Measurements from ENCODE around the gene SCAPER.

SCAPER gene

DNA sequence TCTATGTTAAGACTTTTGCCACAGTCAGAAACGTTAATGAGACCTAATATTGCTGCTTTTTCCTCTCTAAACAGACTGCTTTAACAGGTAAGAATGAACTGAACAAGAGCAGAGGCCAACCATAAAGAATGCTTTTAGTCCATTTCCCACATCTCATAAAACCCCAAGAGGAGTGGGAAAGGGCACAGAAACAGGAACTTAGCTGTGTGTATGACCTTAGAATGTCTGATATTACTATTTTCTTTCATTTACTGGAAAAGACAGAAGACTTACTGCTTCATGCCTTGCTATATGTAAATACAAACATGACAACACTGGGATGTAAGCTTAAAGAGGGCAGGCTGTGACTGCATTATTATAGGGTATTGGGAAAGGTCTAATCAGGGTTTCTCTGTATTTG, 453.6 kb downstream of the SCAPER start:
- H3K4me3 ChIP-seq (ENCODE audit: low read depth, low read length) = no peak overlapping the region
- TF ChIP-seq, protein P1, sequence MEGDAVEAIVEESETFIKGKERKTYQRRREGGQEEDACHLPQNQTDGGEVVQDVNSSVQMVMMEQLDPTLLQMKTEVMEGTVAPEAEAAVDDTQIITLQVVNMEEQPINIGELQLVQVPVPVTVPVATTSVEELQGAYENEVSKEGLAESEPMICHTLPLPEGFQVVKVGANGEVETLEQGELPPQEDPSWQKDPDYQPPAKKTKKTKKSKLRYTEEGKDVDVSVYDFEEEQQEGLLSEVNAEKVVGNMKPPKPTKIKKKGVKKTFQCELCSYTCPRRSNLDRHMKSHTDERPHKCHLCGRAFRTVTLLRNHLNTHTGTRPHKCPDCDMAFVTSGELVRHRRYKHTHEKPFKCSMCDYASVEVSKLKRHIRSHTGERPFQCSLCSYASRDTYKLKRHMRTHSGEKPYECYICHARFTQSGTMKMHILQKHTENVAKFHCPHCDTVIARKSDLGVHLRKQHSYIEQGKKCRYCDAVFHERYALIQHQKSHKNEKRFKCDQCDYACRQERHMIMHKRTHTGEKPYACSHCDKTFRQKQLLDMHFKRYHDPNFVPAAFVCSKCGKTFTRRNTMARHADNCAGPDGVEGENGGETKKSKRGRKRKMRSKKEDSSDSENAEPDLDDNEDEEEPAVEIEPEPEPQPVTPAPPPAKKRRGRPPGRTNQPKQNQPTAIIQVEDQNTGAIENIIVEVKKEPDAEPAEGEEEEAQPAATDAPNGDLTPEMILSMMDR (IDR thresholded peaks at IDR 0.05; ENCODE audit: insufficient read depth, low read length, missing control alignments) = no peak
- ChIA-PET POLR2A (no interaction called here), CTCF (no interaction called here)
- no peak for DNase-seq (ENCODE audit: low read depth, low spot score)

DNA sequence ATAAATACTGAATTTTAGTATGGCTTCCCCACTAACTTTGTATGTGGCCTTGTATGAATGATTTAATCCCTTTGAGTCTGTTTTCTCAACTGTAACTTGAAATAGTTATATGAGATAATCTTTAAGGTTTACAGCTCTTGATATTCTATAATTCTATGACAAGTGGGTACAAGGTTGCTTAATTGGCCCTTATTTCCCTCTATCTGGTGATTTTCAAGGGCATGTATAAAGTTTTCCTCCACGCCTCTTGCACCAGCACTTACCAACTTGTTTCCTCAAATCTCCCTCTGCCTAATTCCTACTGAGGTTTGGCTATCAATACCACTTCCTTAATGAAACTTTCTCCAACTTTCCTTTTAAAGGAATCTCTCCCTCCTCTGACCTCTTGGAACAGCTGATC, 455.7 kb downstream of the SCAPER start:
- POLR2A ChIA-PET = no interaction called here
- no peak overlapping the region for H3K4me3 ChIP-seq (ENCODE audit: low read depth, low read length)
- CTCF ChIA-PET = interaction anchor here (1.4 kb wide), 1 partner anchor 11 kb away, joined by 3 read pairs; no protein-coding TSS in a partner anchor
- TF ChIP-seq, protein P1 (IDR thresholded peaks at IDR 0.05; ENCODE audit: insufficient read depth, low read length, missing control alignments) = no peak
- no peak for DNase-seq (ENCODE audit: low read depth, low spot score)

DNA sequence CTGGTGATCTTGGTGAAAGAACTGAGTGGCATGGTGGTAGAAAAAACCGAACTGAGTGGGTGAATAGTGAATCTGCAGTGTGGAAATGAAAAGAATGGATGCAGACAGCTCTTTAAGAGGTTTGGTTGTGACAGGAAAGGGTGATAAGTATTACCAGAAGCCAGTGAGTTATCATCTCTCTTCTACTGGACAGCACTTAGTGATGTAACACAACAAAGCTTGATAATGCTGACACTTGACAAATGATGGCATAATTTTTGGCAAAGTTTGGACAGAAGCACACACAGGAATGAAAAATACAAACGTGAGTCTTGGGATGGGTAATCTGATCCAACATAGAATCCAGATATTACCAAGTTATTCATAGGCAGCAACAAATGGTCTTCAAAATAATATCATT, 456.4 kb downstream of the SCAPER start:
- CTCF ChIA-PET = no interaction called here
- TF ChIP-seq, protein P1 (IDR thresholded peaks at IDR 0.05; ENCODE audit: insufficient read depth, low read length, missing control alignments) = no peak
- H3K4me3 ChIP-seq (ENCODE audit: low read depth, low read length) = no peak overlapping the region
- no peak for DNase-seq (ENCODE audit: low read depth, low spot score)
- POLR2A ChIA-PET = no interaction called here

DNA sequence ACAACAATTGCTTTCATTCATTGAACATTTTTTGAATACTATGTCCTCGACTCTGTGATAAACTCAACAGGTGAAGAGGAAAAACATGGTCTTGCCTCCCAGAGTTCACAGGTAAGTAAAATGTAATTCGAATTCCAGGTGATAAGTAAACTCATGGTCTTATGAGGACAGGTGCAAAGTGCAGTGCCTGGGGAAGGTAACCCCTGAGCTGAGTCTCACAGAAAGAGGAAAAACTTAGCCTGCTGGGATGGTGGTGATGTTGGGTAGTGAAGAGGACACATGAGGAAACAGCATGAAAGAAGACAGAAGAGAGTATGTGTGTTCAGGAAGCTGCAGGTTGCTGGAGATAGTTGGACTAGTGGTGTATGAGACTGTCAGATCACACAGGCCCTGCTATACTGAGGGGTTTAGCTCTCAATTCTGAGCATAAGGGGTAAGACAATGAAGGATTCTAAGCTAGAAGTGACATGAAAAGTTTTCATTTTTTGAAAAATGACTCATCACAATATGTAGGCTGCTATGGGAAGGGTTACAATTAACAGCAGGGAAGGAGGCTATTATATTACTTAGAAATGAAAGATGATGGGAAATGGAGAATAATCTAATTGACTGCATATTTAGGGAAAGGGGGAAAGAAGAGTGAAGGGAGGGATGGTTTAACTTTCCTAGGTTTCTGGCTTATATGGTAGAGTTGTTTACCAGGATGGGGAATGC, 457.3 kb downstream of the SCAPER start:
- TF ChIP-seq, protein P1 (IDR thresholded peaks at IDR 0.05; ENCODE audit: insufficient read depth, low read length, missing control alignments) = no peak
- no peak overlapping the region for H3K4me3 ChIP-seq (ENCODE audit: low read depth, low read length)
- POLR2A ChIA-PET = no interaction called here
- CTCF ChIA-PET = interaction anchor here (1.4 kb wide), 1 partner anchor 13 kb away, joined by 4 read pairs; no protein-coding TSS in a partner anchor
- no peak for DNase-seq (ENCODE audit: low read depth, low spot score)

DNA sequence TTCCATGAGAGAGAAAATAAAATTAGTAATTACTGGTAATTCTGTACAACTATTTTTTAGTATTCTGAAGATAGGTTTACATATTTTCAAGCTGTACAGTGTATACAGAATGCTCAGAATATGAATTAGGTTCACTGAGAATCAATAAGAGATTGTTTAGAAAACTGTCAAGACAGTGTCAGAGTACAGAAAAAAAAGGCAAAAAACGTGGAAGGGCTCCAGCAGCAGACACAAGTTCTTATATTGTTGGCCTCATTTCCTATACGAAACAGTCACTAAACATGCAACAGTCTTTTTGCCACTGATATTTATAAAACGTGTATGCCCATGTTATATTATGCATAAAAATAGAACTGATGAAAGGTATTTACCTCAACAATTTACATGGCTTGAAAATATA, 464.7 kb downstream of the SCAPER start:
- no peak overlapping the region for H3K4me3 ChIP-seq (ENCODE audit: low read depth, low read length)
- CTCF ChIA-PET = no interaction called here
- POLR2A ChIA-PET = no interaction called here
- TF ChIP-seq, protein P1 (IDR thresholded peaks at IDR 0.05; ENCODE audit: insufficient read depth, low read length, missing control alignments) = no peak
- no peak for DNase-seq (ENCODE audit: low read depth, low spot score)

DNA sequence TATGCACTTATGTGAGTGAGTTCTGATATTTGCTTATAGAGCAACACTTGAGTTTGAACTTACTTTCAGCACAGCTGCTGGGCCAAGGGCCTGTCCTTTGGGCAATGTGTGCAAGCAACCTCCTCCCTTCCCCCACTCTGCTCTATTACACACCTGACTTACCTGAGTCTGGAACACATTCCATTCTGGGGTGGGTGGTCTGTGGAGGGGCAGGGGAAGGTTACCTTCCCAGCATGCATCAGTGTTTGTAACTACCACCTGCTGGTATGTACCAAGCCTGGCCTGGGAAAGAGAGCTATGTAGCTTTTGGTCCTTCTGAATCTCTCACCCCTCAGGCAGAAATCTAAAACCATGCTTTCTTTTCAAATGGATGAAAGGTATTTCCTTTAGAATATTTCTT, 465.6 kb downstream of the SCAPER start:
- POLR2A ChIA-PET = no interaction called here
- no peak for DNase-seq (ENCODE audit: low read depth, low spot score)

More for the DNA sequence above, 465.6 kb downstream of the SCAPER start:
- TF ChIP-seq, protein P1 (IDR thresholded peaks at IDR 0.05; ENCODE audit: insufficient read depth, low read length, missing control alignments) = no peak
- CTCF ChIA-PET = no interaction called here
- H3K4me3 ChIP-seq (ENCODE audit: low read depth, low read length) = no peak overlapping the region
